Measurements from ENCODE around the gene EML6.
A peak's percentile ranks its signal among the peaks of the same experiment; 100 is the strongest.

The EML6 gene

DNA sequence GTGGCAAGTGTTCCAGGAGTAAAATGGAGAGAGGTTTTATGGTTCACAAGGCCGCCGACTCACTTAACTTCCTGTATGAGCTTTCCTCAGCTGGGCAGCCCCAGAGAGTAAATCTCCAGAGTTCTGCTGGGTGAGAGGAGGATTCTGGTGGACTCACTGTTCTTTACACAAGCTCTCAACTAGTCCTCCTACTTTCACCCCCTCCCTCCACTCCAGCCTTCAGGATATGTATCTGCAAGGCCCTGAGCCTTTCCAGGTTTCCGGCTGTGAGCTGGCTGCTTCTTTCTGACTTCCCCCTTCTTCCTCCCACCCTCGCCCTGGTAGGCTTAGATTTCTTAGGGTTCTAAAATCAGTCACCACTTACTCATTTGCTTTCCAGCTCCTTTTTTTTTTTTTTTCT lies 34.0 kb downstream of the EML6 start:
- no peak for DNase-seq (ENCODE audit: low spot score)

DNA sequence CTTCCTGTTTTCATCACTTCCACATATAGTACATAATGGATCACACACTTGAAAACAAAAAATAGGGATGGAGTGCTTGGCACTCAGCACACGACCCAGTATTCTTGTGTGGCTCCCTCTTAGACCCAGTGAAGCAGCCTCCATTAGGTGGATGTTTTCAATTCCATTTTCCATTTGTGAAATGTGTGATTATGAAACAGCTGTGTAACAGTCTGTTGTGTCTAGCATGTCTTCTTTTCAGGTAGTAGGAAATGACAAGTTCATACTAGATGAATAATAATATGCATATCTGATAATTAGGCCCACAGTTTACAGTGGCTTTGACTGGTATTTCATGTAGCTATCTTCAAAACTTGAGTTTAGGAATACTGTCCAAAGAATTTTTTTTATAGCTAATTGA lies 35.5 kb downstream of the EML6 start:
- DNase-seq (ENCODE audit: low spot score): no peak

GRCh38 chr2:54760310-54760709 lies 36.8 kb downstream of the EML6 start:
- DNase-seq (ENCODE audit: low spot score): no peak

- DNase-seq (ENCODE audit: low spot score): peak; percentile 3
Observed at GRCh38 chr2:54763636-54764291, 40.3 kb downstream of the EML6 start.

- no peak for DNase-seq (ENCODE audit: low spot score)
Observed at GRCh38 chr2:54767921-54768320, 44.5 kb downstream of the EML6 start.

GRCh38 chr2:54768772-54769428 lies 45.4 kb downstream of the EML6 start:
- DNase-seq (ENCODE audit: low spot score): no peak

DNA sequence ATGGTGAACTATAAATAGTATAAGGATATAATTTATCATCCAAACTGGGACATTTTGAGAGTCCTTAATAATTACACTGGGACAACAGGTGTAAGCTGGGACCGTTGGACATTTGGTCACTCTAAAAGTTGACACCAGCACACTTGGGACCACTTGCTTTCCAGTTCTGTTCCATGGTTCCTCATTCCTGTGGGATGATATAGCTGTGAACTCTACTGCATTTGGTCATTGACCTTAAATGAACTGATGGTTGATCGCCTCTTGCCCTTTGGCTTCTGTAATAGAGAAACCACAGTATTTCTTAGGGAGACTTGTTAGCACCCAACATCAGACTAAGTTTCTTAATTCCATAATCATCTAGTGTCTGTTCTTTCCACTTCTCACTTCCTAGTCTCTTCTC lies 46.7 kb downstream of the EML6 start:
- no peak for DNase-seq (ENCODE audit: low spot score)

GRCh38 chr2:54770676-54771075 lies 47.2 kb downstream of the EML6 start:
- DNase-seq (ENCODE audit: low spot score): no peak

- DNase-seq (ENCODE audit: low spot score): no peak
Observed at GRCh38 chr2:54771166-54771885, 47.9 kb downstream of the EML6 start.

DNA sequence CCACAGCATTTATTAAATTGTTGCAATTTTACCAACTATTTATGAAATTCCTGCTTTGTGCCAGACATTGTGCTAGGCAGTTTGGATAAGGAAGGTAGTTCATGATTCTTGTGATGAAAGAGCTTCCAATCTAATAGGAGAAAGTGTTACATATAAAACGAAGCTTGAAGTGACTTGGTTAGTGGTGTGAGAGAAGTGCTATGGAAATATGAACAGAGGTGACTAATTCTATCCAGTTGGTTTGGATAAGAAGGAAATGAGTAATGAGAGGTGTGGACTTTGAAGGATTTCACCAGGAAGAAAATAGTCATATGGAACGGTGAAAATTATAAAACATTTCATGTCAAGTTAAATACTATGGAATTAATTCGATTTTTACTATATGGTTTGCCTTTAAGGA lies 48.6 kb downstream of the EML6 start:
- DNase-seq (ENCODE audit: low spot score): no peak

- DNase-seq (ENCODE audit: low spot score): no peak
Observed at GRCh38 chr2:54772531-54772930, 49.1 kb downstream of the EML6 start.

DNA sequence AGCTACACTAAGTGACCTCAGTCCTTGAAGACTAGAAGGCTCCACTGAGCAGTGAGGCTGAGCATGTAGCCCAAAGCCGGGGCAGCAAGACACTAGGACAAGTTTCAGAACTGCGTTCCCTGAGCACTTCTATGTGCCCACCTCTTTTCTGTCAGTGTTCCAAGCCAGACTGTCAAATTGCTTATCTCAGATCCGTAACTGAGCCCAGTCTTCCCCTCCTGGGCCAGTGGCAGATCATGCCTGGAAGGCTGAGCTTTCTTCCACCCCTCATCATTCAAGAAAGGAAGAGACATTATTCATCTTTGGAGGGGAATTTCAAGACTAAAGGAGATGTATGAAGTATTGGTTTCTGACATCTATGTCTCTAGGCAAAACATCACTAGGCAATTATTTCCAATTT lies 49.8 kb downstream of the EML6 start:
- no peak for DNase-seq (ENCODE audit: low spot score)

DNA sequence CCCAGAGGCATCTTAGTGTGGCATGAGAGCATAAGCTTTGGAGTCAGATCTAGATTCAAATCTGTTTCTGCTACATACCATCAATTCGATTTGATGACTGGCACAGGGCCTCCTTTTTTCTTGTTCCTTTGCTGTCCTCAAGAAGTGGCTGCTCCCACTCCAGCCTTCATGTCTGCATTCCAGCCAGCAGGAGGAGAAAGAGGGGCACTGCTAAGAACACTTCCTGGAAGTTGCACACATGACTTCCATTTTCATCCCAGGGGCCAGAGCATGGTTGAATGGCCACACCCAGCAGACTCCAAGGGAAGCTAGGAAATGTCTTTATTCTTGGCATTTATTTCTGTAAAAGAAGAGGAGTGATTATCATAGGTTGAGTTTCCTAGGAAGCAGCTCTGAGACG lies 50.4 kb downstream of the EML6 start:
- no peak for DNase-seq (ENCODE audit: low spot score)

DNA sequence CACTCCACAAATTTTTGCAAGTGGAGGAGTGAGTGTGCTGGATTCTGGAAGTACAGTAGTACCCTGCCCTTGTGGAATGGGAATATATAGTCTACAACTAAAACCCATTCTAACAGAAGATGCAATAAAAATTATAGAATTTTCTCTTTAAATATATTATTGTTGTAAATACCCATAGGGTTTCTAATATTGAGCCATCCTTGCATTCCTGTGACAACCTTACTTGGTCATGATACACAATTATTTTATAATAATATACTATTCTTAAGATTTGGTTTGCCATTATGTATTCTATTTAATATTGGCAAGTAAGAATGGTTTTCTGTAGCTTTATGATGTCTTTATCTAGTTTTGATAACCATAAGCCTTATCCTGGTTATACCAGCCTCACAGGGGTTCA lies 52.2 kb downstream of the EML6 start:
- DNase-seq (ENCODE audit: low spot score): no peak

GRCh38 chr2:54776494-54776893 lies 53.0 kb downstream of the EML6 start:
- no peak for DNase-seq (ENCODE audit: low spot score)

GRCh38 chr2:54783349-54783748 lies 59.9 kb downstream of the EML6 start:
- no peak for DNase-seq (ENCODE audit: low spot score)

GRCh38 chr2:54787270-54787669 lies 63.8 kb downstream of the EML6 start:
- DNase-seq (ENCODE audit: low spot score): no peak

DNA sequence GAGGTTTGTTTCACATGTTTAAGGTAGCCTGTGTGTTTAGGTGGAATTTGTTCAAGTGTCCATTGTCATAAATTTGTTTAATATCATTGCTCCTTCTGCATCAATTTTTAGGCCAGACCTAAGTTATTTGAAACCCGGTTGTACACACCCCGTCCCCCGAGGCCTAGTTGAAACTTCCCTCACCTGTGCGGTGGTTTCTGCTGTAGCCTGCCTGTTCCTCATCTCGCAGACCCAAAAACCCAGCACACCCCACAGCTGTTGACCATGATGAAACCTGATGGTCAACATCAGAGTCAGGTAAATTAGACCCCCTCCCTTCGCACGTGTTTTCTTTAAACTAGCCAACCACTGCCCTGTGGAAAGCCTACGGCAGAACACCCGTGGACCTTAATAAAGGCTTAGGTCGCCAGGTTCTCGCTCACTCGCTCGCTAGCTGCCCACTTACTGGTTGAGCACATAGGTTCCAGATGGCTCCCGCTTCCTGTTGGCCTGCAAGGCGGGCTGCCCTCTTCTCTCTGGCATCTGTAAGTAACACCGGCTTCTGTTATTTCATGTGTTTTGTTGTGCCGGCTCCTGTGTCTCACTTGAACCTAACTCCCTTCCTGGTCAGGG lies 64.4 kb downstream of the EML6 start:
- DNase-seq (ENCODE audit: low spot score): no peak

DNA sequence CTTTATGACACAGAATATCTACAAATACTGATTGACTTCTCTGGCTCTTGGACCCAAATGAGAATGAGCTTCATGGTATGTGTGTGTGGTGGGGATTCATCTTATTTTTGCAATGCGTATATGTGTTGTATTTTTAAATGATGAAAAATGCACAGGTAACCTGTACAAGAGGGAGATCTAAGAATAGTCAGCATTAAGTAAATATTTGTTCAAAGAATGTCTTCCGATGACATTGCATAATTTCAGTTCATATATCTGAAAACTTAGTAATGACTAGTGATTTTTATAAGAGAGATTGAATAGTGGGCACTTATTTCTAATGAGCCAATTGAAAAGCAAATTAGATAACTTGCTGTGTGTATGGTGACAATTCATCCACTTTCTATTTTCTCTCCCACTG lies 66.4 kb downstream of the EML6 start:
- no peak for DNase-seq (ENCODE audit: low spot score)

DNA sequence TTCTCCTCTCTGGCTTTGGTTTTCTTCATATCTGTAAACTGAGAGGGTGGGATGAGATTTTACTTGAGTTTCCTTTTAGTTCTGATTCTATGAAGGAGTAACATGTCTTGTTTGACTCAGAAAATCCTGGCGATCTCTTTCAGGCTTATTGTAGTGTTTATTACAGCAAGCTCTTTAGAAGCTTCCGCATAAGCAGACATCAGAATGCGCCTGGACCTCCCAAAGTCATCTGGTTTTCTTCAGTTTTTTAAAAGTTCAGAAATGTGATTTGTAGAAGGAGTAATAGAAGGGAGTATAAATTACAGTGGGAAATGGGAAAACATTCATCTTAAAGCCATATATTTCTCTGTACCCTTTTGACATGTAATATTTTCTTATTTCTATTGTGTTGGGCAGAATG lies 68.4 kb downstream of the EML6 start:
- no peak for DNase-seq (ENCODE audit: low spot score)

GRCh38 chr2:54797307-54797706 lies 73.8 kb downstream of the EML6 start:
- DNase-seq (ENCODE audit: low spot score): no peak

- DNase-seq (ENCODE audit: low spot score): peak; percentile 14
Observed at GRCh38 chr2:54801352-54801751, 77.9 kb downstream of the EML6 start.
